ENCODE measurements around the gene TGFB3.

DNA sequence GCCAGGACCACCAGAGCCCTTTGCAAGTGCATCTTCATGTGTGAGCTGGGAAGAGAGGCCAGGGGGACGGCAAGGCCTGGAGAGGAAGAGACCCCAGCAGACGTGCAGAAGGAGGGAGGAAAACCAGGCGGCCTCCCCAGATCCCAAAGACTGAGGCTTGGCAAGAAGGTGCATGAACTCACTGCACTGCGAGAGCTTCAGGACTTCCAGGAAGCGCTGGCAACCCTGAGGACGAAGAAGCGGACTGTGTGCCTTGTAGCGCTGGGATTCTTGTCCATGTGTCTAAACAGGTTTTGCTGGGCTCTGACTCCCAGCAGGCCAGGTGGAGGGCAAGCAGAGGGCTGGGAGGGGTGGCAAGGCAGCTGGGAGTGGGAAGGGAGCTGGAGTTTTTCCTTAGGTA, 939 bp downstream of the TGFB3 start:
- TF ChIP-seq, protein P1, sequence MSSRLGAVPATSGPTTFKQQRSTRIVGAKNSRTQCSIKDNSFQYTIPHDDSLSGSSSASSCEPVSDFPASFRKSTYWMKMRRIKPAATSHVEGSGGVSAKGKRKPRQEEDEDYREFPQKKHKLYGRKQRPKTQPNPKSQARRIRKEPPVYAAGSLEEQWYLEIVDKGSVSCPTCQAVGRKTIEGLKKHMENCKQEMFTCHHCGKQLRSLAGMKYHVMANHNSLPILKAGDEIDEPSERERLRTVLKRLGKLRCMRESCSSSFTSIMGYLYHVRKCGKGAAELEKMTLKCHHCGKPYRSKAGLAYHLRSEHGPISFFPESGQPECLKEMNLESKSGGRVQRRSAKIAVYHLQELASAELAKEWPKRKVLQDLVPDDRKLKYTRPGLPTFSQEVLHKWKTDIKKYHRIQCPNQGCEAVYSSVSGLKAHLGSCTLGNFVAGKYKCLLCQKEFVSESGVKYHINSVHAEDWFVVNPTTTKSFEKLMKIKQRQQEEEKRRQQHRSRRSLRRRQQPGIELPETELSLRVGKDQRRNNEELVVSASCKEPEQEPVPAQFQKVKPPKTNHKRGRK (CRISPR knock-in tag; IDR thresholded peaks at IDR 0.05) = no peak
- TF ChIP-seq, protein P2, sequence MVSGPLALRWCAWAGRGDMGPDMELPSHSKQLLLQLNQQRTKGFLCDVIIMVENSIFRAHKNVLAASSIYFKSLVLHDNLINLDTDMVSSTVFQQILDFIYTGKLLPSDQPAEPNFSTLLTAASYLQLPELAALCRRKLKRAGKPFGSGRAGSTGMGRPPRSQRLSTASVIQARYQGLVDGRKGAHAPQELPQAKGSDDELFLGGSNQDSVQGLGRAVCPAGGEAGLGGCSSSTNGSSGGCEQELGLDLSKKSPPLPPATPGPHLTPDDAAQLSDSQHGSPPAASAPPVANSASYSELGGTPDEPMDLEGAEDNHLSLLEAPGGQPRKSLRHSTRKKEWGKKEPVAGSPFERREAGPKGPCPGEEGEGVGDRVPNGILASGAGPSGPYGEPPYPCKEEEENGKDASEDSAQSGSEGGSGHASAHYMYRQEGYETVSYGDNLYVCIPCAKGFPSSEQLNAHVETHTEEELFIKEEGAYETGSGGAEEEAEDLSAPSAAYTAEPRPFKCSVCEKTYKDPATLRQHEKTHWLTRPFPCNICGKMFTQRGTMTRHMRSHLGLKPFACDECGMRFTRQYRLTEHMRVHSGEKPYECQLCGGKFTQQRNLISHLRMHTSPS (CRISPR knock-in tag; IDR thresholded peaks at IDR 0.05; ENCODE audit: low read depth) = no peak
- TF ChIP-seq ZBTB8A (CRISPR knock-in tag; IDR thresholded peaks at IDR 0.05; ENCODE audit: borderline replicate concordance, low read depth) (no peak), NCOA1 (CRISPR knock-in tag; IDR thresholded peaks at IDR 0.05) (no peak), EZH2 (conservative IDR thresholded peaks at IDR 0.05; ENCODE audit: low read depth, low read length) (no peak), POLR2A (IDR thresholded peaks at IDR 0.05; ENCODE audit: insufficient read depth in 1 of 2, low read depth in 2 of 2, low read length in 2 of 2) (no peak)
- TF ChIP-seq, protein P3, sequence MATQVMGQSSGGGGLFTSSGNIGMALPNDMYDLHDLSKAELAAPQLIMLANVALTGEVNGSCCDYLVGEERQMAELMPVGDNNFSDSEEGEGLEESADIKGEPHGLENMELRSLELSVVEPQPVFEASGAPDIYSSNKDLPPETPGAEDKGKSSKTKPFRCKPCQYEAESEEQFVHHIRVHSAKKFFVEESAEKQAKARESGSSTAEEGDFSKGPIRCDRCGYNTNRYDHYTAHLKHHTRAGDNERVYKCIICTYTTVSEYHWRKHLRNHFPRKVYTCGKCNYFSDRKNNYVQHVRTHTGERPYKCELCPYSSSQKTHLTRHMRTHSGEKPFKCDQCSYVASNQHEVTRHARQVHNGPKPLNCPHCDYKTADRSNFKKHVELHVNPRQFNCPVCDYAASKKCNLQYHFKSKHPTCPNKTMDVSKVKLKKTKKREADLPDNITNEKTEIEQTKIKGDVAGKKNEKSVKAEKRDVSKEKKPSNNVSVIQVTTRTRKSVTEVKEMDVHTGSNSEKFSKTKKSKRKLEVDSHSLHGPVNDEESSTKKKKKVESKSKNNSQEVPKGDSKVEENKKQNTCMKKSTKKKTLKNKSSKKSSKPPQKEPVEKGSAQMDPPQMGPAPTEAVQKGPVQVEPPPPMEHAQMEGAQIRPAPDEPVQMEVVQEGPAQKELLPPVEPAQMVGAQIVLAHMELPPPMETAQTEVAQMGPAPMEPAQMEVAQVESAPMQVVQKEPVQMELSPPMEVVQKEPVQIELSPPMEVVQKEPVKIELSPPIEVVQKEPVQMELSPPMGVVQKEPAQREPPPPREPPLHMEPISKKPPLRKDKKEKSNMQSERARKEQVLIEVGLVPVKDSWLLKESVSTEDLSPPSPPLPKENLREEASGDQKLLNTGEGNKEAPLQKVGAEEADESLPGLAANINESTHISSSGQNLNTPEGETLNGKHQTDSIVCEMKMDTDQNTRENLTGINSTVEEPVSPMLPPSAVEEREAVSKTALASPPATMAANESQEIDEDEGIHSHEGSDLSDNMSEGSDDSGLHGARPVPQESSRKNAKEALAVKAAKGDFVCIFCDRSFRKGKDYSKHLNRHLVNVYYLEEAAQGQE (IDR thresholded peaks at IDR 0.05; ENCODE audit: borderline replicate concordance in 1 of 2, low read depth in 1 of 2, low read length in 2 of 2) = no peak
